AG04450 (cell line): ENCODE data around the gene TMEM205. TPM values are rescaled to one million over a fixed set of nuclear protein-coding genes. Genes with fewer than 3 reads are reported as not detected.

Source experiments
- CTCF ChIA-PET: fragments of 300-600, 350-600 bp; formaldehyde crosslinking; extraction: SDS; loops from one replicate; lab custom pipeline; 2022; ENCODE audit warnings: antibody characterized with exemption, inconsistent platforms; lab: Charles Lee
- POLR2A ChIA-PET: fragments of 350-600 bp; formaldehyde crosslinking; extraction: SDS; loops from one replicate; lab custom pipeline; 2021; ENCODE audit warnings: antibody characterized with exemption, inconsistent platforms; lab: Yijun Ruan, JAX
- DNase-seq: peaks from one replicate; pipeline ENCODE4 v3.0.0-alpha.2; 2011; ENCODE audit warnings: low read depth, low spot score
- H3K27ac ChIP-seq: one replicate; pipeline ENCODE4 v1.5.1; 2012; ENCODE audit warnings: low read depth, low read length, control low read depth
- H3K27me3 ChIP-seq: one replicate; pipeline ENCODE4 v1.6.0; 2012; ENCODE audit warnings: low read length; ENCODE audit not compliant: control insufficient read depth, insufficient read depth
- H3K4me3 ChIP-seq: 2 replicates; pipeline ENCODE4 v1.5.1; 2011; ENCODE audit warnings: mild to moderate bottlenecking, low read depth, low read length, control low read depth
- H3K9me3 ChIP-seq: 2 replicates; pipeline ENCODE4 v1.5.1; 2012; ENCODE audit warnings: low read length; ENCODE audit not compliant: control insufficient read depth, insufficient read depth
- polyA plus RNA-seq: library from polyadenylated mRNA; depleted of rRNA; stranded (reverse); fragments of >200 nt; gene quantifications from 2 replicates; pipeline ENCODE4 v1.2.3, GENCODE V29; 2011
- TF ChIP-seq, protein P1 (sequence below): IDR thresholded peaks from 2 replicates; pipeline ENCODE4 v1.5.1; 2011; ENCODE audit warnings: low read depth, low read length, control low read depth, inconsistent platforms

Gene TMEM205
- polyA plus RNA-seq, 1 experiment: 71.9 TPM

DNA sequence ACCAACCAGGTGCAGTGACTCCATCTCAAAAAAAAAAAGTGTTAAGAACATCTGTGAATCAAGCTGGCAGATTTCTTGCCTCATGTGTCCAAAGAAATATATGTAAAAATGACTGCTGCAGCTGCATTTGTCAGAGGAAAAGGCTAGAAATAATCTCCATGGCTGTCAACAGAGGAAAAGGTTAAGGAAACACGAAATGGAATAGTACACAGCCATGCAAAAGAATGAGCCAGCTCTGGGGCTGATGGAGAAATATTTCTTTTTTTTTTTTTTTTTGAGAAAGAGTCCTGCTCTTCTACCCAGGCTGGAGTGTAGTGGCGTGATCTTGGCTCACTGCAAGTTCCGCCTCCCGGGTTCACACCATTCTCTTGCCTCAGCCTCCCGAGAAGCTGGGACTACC lies 13.2 kb downstream of the TMEM205 start:
- ChIA-PET CTCF (interaction anchor here (1.5 kb wide), 1 partner anchor 39 kb away, joined by 3 read pairs; no protein-coding TSS in a partner anchor), POLR2A (no interaction called here)
- Histone ChIP-seq H3K4me3 (no peak overlapping the region), H3K27me3 (no peaks in the 10 kb centered on the region), H3K9me3 (no peaks in the 10 kb centered on the region), H3K27ac (no peak overlapping the region)
- TF ChIP-seq, protein P1, sequence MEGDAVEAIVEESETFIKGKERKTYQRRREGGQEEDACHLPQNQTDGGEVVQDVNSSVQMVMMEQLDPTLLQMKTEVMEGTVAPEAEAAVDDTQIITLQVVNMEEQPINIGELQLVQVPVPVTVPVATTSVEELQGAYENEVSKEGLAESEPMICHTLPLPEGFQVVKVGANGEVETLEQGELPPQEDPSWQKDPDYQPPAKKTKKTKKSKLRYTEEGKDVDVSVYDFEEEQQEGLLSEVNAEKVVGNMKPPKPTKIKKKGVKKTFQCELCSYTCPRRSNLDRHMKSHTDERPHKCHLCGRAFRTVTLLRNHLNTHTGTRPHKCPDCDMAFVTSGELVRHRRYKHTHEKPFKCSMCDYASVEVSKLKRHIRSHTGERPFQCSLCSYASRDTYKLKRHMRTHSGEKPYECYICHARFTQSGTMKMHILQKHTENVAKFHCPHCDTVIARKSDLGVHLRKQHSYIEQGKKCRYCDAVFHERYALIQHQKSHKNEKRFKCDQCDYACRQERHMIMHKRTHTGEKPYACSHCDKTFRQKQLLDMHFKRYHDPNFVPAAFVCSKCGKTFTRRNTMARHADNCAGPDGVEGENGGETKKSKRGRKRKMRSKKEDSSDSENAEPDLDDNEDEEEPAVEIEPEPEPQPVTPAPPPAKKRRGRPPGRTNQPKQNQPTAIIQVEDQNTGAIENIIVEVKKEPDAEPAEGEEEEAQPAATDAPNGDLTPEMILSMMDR: no peak
- no peak for DNase-seq

- CTCF ChIA-PET: interaction anchor here (0.6 to 1.1 kb wide), 3 partner anchors 9 to 59 kb away, joined by 3 to 4 read pairs (median 3); no protein-coding TSS in a partner anchor
- TF ChIP-seq, protein P1: no peak
- Histone ChIP-seq H3K27me3 (no peaks in the 10 kb centered on the region), H3K9me3 (no peaks in the 10 kb centered on the region), H3K4me3 (no peak overlapping the region), H3K27ac (no peak overlapping the region)
- DNase-seq: no peak
- POLR2A ChIA-PET: interaction anchor here (0.7 kb wide), 1 partner anchor 38 kb away, joined by 6 read pairs; no protein-coding TSS in a partner anchor
Measured at GRCh38 chr19:11331502-11331901, 14.6 kb downstream of the TMEM205 start.

GRCh38 chr19:11330127-11330526 lies 15.9 kb downstream of the TMEM205 start:
- CTCF ChIA-PET: no interaction called here
- no peaks in the 10 kb centered on the region for H3K9me3 ChIP-seq
- H3K27ac ChIP-seq: no peak overlapping the region
- POLR2A ChIA-PET: no interaction called here
- no peak for DNase-seq
- TF ChIP-seq, protein P1: no peak
- no peaks in the 10 kb centered on the region for H3K27me3 ChIP-seq
- no peak overlapping the region for H3K4me3 ChIP-seq

DNA sequence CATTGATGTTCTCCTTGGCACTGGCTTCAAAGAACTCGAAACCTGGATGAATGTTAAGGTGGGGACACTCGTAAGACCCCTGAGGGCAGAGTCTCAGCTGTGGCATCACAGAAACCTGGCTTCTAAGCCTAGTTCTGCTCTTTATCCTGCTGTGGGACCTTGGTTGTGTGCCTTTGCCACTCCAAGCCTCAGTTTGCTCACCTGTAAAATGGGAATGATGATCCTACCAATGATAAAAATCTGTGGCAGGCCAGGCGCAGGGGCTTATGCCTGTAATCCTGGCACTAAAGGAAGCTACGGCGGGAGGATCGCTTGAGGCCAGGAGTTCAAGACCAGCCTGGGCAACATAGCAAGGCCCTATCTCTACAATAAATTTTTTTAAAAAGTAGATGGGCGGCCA lies 20.5 kb downstream of the TMEM205 start:
- Histone ChIP-seq H3K27me3 (no peaks in the 10 kb centered on the region), H3K9me3 (no peaks in the 10 kb centered on the region), H3K4me3 (no peak overlapping the region), H3K27ac (no peak overlapping the region)
- TF ChIP-seq, protein P1: no peak
- DNase-seq: no peak
- CTCF ChIA-PET: interaction anchor here (0.5 to 1.4 kb wide), 5 partner anchors 56 to 211 kb away, joined by 3 to 6 read pairs (median 5); no protein-coding TSS in a partner anchor
- POLR2A ChIA-PET: no interaction called here

- Histone ChIP-seq H3K4me3 (no peak overlapping the region), H3K9me3 (no peaks in the 10 kb centered on the region; the same call in 1 of the 2 replicates), H3K27me3 (no peaks in the 10 kb centered on the region), H3K27ac (no peak overlapping the region)
- ChIA-PET CTCF (interaction anchor here (0.6 to 1.4 kb wide), 3 partner anchors 56 to 211 kb away, joined by 3 to 6 read pairs (median 5); no protein-coding TSS in a partner anchor), POLR2A (interaction anchor here (0.8 to 1.5 kb wide), 5 partner anchors 13 to 50 kb away, joined by 4 to 12 read pairs (median 4); partner anchors contain the start of genes RAB3D and SWSAP1)
- TF ChIP-seq, protein P1: no peak
- DNase-seq: no peak
Measured at GRCh38 chr19:11324748-11325389, 21.2 kb downstream of the TMEM205 start.
